ENCODE measurements around the gene ANKRD10.

Gene ANKRD10

DNA sequence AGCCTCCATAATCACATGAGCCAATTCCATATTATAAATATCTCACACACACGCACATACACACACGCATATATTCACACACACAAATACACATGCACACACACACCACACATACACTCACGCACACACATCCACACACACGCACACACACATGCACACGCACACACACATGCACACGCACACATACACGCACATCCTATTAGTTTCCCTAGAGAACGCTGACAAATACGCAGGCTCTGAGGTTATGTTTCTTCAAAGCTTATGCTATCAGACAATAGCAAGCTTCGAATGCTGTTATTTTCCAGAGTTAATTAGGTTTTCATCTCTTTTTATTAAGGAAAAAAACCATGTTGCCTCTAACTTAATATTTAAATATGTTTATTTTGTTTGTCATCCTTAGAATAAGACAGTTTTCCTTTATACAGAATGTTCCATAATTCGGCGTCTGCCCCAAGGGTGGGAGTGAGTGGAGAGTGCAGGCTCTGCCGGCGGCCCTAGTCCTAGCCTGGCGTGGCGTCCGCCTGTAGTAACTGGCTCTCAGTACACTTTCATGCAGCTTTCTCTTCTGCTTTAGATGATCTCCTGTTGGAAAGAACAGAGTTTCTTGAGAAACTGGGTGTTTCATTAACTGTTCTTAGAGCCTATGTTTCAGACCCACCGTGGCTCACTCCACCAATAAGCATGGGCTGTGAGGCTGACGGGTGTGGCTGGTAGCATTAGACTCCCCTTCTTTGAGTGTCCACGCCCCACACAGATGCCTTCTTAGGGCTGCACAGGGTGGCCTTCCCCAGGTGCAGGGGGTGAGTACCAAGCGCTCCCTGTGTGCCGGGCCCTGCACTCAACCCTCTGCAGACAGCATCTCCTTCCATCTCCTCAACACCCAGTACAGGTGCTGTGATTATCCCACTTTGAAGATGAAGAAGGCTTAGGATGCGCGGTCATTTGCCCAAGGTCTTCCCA lies 30.4 kb upstream of the ANKRD10 start:
- FAIRE-seq (no peak), DNase-seq (ENCODE audit: low spot score) (no peak)

GRCh38 chr13:110944121-110944967 lies 29.5 kb upstream of the ANKRD10 start:
- FAIRE-seq = no peak
- DNase-seq (ENCODE audit: low spot score) = no peak

DNA sequence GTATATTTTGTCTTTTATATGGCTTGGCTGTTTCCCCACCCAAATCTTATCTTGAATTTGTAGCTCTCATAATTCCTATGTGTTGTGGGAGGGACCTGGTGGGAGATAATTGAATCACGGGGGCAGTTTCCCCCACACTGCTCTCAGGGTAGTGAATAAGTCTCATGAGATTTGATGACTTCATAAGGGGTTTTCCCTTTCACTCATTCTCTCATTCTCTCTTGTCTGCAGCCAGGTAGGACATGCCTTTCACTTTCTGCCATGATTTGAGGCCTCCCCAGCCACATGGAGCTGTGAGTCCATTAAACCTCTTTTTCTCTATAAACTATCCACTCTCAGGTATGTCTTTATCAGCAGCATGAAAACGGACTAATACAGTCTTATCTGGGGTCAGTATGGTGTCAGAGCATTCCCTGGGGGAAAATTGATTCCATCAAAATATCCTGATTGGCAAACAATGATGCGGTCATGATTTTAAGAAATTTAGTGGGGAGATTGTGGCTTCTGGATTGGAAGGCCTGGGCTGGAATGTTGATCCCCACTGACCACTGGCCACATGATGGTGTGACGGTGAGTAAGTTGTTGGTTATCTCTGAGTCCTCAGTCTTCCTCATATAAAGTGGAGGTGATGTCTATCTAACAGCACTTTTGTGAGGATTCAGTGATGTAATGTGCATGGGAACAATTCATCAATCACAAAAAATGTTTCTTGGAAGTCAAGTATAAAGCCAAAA lies 27.5 kb upstream of the ANKRD10 start:
- DNase-seq (ENCODE audit: low spot score) (peak; percentile 80), FAIRE-seq (peak; percentile 78)

- no peak for DNase-seq (ENCODE audit: low spot score)
- no peak for FAIRE-seq
Observed at GRCh38 chr13:110938662-110939421, 24.0 kb upstream of the ANKRD10 start.

DNA sequence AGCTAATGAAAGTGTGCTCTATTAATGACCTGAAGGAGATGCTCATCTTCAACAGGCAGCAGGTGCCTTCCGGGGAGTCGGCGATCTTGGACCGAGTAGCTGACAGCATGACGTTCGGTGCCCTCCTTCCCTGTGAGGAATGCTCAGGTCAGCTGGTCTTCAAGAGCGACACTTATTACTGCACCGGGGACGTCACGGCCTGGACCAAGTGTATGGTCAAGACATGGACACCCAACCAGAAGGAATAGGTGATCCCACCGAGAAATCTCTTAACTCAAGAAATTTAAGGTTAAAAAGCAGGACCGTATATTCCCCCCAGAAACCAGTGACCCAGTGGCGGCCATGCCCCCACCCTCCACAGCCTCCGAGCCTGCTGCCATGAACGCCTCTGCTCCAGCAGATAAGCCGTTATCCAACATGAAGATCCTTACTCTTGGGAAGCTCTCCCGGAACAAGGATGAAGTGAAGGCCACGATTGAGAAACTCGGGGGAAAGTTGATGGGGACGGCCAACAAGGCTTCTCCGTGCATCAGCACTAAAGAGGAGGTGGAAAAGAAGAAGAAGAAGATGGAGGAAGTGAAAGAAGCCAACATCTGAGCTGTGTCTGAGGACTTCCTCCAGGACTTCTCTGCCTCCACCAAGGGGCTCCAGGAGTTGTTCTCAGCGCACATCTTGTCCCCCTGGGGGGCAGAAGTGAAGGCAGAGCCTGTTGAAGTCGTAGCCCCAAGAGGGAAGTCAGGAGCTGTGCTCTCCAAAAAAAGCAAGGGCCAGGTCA lies 22.8 kb upstream of the ANKRD10 start:
- DNase-seq (ENCODE audit: low spot score) = no peak
- no peak for FAIRE-seq

DNA sequence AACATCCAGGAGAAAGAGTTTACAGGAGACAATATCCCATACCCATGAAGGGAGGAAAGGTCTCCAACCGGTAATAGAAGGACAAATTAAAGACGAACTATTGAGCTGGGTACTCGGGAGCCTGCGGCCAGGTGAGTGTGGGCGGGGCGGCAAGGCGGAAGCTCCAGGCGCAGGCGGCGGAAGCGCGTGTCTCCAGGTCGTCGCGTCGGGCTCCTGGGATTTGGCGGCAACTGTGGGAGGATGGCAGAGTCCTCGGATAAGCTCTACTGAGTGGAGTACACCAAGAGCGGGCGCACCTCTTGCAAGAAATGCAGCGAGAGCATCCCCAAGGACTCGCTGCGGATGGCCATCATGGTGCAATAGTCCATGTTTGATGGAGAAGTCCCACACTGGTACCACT lies 21.6 kb upstream of the ANKRD10 start:
- no peak for DNase-seq (ENCODE audit: low spot score)
- no peak for FAIRE-seq

DNA sequence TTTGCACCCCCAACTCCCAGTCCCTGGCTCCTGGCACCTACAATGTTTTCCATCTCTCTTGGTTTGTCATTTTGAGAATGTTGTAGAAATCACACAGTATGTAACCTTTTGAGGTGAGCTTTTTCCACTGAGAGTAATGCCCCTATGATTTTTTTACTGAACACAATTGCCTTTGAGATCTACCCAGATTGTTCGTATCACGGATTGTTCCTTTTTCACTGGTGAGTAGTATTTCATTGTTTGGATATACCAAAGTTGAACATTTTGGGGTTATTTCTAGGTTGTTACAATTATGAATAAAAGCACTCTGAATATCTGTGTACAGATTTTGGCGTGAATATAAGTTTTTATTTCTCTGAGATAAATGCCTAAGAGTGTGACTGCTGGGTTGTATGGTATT lies 17.7 kb upstream of the ANKRD10 start:
- FAIRE-seq = no peak
- DNase-seq (ENCODE audit: low spot score) = no peak

DNA sequence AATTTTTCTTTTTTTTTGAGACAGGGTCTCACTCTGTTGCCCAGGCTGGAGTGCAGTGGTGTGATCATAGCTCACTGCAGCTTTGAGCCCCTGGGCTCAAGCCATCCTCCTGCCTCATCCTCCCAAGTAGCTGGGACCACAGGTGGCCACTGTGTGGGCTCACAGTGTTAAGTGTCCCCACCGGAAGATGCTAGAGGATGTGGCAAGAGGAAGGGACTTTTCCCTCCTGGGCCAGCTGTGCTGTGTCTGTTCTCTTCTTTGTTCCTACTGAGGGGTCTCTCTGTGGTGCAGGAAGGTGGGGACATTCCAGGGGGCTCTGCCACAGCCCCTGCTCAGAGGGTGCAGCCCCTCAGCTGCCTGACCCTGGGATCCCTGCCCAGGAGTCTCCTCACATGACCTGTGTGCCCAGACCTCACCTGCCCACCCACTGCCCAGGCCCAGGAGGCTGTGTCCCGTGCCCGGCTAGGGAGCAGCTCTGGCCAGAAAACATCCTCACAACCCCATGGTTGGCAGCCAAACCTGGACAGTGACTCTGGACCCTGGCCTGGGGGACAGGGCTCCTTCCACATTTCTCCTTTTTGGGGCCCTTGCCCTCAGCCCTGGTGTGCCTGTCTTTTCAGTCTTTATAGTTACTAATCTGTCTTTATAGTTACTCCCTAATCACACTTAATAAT lies 14.4 kb upstream of the ANKRD10 start:
- DNase-seq (ENCODE audit: low spot score) = no peak
- FAIRE-seq = no peak

DNA sequence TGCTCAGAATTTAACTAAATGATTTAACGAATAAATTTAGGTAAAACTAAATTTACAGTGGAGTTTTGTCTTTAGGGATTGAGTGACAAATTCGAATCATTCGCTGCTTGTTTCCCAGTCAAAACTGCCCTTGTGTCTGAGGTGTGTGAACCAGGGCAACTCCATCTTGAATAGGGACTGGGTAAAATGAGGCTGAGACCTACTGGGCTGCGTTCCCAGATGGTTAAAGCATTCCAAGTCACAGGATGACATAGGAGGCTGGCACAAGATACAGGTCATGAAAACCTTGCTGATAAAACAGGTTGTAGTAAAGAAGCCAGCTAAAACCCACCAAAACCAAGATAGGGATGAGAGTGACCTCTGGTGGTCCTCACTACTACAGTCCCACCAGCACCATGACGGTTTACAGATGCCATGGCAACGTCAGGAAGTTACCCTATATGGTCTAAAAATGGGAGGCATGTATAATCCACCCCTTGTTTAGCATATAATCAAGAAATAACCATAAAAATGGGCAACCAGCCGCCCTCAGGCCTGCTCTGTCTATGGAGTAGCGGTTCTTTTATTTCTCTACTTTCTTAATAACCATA lies 10.2 kb upstream of the ANKRD10 start:
- no peak for DNase-seq (ENCODE audit: low spot score)

GRCh38 chr13:110924639-110924934 lies 9.7 kb upstream of the ANKRD10 start:
- no peak for DNase-seq (ENCODE audit: low spot score)
- no peak for FAIRE-seq

More for the DNA sequence above, 10.2 kb upstream of the ANKRD10 start:
- no peak for FAIRE-seq

DNA sequence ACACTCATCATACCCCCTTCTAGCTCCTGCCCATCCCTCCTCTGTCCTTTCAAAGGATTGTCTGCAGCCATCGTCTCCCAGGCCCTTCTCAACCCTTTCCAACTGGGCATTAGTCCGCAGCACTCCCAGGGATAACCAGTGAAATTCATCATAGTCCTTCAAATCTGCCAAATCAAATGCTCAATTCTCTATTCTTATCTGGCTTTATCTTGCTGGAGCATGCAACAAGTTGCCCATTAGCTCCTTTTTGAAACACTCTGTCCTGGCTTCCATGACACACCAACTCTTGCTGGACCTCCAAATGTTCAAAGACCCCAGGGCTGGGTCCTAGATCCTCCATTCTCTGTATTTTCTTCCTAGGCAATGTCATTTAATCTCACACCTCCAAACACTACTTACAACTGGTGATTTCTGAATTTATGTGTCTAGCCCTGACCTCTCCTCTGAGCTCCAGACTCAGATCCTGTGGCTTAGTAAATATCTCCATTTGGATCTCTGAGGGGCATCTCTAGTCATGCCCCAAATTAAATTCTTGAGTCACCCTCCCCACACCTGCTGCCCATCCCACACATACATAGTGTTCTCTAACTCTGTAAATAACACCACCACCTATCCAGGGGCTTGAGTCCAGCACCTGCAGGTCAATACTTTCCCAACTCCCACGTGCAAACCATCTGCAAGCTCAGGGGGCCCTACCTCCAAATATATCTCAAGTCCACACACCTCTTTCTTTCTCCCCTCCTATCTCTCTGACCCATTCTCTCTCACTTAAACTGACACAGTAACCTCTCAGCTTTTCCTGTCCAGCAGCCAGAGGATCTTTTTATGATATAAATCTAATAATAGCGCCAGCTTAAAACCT lies 9.1 kb upstream of the ANKRD10 start:
- DNase-seq (ENCODE audit: low spot score) (no peak), FAIRE-seq (no peak)

GRCh38 chr13:110923086-110923485 lies 8.2 kb upstream of the ANKRD10 start:
- FAIRE-seq (no peak), DNase-seq (ENCODE audit: low spot score) (no peak)

DNA sequence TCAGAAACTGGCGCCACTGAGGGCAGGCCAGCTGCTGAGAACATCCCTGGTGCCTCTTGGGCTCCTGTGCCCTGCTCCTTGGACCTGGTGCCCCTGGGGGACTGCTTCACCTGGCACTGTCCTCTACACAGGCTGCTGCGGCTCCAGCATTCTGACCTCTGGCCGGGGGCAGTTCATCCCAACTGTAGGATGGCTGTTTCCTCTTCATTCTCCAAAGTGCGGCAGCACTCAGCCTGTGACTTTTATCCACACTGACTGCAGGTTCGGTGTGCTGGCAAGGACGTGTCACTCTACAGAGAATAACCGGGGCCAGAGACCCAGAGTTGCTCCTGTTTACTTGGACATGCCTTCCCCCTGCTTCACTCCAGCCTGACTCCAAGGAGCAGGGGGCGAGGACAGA lies 7.6 kb upstream of the ANKRD10 start:
- FAIRE-seq = no peak
- DNase-seq (ENCODE audit: low spot score) = no peak

DNA sequence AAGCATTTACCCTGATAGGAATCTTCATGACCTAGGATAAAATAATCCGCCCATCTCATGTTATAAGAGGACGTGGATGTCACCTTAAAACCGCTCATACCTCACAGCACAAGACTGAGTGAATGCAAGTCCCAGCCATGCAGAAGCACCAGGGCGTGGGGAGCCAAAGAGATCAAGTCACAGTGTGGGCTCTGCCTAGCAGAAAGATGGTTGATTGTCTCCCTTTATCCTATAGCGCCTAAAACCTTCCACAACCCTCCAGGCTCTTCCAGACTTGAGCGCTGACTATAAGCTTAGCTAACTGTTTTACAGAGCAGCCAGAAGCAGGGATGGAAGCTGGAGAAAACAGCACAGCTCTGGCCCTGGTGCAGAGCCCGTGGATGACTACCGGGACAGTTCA lies 6.8 kb upstream of the ANKRD10 start:
- FAIRE-seq (no peak), DNase-seq (ENCODE audit: low spot score) (no peak)

- FAIRE-seq = no peak
- DNase-seq (ENCODE audit: low spot score) = no peak
Observed at GRCh38 chr13:110921209-110921608, 6.3 kb upstream of the ANKRD10 start.

DNA sequence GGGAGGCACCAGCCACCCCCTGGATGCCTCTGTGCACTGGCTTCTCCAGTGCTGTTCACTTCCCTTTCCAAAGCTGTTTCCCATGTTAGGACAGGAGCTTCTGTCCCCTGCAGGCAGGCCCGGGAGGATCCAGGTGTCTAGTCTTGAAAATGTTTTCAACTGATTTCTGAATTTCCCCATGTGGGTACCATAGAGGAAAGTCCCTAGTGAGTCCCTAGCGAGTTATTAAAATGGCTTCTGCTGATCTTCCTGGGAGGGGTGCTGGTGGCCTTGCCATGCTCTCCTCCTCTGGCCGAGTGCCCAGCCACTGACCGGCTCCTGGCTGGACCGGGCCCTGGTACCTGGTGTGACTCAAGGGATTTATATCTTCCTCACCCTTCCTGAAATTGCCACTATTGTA lies 5.2 kb upstream of the ANKRD10 start:
- FAIRE-seq (no peak), DNase-seq (ENCODE audit: low spot score) (peak; percentile 4)

DNA sequence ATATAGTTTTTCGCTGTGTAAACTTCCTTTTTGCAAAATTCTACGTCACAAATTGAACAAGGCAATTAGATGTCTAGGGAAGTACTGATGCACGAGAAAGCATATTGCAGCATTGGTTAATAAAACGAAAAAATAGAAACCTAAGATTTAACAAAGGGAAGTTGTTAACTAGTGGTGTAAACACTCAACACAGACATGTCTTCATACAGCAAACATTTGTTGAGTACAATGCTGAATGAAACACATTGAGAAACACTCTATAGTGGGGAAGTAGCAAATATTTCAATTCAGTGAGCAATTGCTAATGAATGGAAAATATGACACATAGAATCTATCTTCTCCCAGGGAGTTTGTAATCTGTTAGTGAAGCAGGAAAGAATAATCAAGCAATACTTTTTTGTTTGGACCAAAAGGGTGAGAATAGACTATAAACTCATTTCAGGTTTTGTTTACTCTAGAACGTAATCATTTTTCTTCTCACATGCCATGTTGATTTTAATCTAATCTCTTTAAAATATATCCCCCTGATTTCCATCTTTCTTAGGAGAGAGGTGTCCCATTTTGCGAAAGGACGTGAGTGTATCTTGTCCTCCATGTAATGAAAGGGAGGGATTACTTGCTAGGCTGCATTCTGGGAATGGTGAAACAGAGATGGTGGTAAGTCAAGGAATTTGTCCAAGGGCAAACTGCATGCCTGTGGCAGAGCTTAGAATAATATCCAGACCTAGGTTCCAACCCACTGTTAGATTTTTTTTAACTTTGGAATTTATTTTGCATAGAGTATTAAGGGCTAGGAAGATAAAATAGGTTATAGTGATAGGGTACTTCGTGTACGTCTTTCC lies 1.7 kb upstream of the ANKRD10 start:
- FAIRE-seq = no peak
- DNase-seq (ENCODE audit: low spot score) = no peak

DNA sequence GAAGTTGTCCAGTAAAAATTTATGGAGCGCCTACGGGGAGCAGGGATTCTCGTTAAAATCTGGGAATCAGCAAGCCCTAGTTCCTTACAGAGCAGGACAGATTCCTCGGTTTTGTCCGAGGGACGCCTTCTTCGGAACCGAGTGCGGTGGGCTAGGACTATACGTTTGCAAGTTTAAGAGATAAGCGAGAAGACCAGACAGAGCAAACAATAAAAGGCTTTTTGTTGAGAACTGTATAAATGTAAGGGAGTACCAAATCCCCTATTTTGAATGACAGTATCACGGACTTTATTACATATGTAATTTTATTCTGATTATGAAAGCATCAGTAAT lies 971 bp upstream of the ANKRD10 start:
- no peak for FAIRE-seq
- no peak for DNase-seq (ENCODE audit: low spot score)

Measured in RCC 7860 (cell line).